LNCaP clone FGC (cell line): Measurements from ENCODE around the gene IGSF3.

Experiments used
- DNase-seq: peaks from one replicate; pipeline ENCODE4 v3.0.0-alpha.2; 2011; ENCODE audit warnings: low read depth
- H3K4me3 ChIP-seq: 2 replicates; pipeline ENCODE4 v1.5.1; 2011; ENCODE audit warnings: mild to moderate bottlenecking, low read depth, low read length, control low read depth
- TF ChIP-seq, protein P1 (sequence below): IDR thresholded peaks from 2 replicates; pipeline ENCODE4 v1.5.1; 2012; ENCODE audit warnings: mild to moderate bottlenecking; ENCODE audit not compliant: control insufficient read depth, insufficient read depth; ENCODE audit errors: extremely low read depth

The IGSF3 gene

DNA sequence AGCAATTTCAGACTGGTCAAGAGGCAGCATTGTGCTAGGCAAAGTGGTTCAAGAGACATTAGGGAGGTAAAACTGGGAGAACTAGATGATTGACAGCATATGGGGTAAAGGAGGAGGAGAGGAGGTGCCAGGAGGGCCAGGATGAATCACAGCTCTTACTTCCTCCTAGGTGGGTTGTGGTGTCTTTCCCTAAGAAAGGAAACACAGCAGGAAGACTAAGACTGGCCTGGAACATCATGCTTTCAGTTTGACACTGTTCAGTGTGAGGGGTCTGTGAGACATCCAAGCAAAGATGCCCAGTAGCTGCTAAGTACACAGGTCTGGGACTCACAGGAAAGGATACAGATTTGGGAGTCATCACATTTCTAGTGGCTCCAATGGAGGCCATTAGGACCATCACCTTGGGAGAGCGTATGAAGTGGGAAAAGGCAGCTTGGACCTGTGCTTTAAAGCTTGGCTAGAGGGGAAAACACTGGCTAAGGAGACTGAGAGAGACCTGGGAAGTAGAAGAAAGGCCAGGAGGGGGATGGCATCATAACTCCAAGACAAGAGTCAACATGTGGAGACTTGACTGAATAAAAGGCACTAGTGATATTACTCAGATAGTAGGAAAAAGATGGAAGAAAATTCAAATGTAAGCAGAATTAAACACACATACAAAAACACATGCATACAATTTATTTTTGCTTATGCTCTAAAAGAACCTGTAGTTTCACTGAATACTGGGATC is 114.0 kb downstream of the IGSF3 start:
- H3K4me3 ChIP-seq: no peak overlapping the region
- TF ChIP-seq, protein P1, sequence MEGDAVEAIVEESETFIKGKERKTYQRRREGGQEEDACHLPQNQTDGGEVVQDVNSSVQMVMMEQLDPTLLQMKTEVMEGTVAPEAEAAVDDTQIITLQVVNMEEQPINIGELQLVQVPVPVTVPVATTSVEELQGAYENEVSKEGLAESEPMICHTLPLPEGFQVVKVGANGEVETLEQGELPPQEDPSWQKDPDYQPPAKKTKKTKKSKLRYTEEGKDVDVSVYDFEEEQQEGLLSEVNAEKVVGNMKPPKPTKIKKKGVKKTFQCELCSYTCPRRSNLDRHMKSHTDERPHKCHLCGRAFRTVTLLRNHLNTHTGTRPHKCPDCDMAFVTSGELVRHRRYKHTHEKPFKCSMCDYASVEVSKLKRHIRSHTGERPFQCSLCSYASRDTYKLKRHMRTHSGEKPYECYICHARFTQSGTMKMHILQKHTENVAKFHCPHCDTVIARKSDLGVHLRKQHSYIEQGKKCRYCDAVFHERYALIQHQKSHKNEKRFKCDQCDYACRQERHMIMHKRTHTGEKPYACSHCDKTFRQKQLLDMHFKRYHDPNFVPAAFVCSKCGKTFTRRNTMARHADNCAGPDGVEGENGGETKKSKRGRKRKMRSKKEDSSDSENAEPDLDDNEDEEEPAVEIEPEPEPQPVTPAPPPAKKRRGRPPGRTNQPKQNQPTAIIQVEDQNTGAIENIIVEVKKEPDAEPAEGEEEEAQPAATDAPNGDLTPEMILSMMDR: no peak
- no peak for DNase-seq

DNA sequence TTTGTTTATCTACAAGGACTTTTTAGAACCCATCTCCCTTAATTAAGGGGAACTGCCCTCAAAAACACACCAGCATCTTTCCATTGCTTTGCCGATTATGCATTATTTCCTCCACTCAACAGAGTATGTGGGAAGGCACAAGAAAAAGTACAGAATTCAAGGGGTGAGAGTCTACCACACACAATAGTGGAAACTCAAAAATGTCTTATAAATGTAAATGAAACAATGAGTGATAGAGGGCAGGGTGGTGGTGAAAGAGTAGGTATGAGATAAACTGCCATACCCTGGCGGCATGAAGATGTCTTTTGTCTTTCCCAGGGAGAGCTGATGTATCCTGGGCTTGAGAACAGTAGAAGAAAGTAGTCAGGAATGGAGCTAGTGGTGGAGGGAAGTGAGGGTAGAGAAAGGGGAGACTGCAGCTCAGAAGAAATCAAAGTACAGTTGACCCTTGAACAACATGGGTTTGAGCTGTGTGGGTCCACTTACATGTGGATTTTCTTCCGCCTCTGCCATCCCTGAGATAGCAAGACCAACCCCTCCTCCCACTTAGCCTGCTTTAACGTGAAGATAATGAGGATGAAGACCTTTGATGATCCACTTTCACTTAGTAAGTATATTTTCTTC is 121.1 kb downstream of the IGSF3 start:
- DNase-seq: no peak
- TF ChIP-seq, protein P1: no peak
- H3K4me3 ChIP-seq: no peak overlapping the region

DNA sequence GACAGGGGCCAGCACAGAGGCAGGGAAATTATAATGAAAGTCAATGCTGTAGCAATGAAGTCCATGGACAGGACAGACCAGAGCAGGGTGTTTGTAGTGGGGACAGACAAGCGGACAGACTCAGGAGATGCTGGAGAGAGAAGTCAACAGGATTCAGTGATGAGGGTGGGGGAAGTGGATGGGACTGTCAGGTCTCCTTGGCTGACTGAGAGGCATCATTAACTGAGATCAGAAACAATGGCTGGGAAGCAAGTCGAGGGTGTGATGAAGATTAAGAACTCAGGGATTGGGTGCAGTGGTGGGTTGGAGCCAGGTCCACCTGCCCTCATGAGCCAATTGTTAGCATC is 122.2 kb downstream of the IGSF3 start:
- TF ChIP-seq, protein P1: no peak
- H3K4me3 ChIP-seq: no peak overlapping the region
- no peak for DNase-seq

DNA sequence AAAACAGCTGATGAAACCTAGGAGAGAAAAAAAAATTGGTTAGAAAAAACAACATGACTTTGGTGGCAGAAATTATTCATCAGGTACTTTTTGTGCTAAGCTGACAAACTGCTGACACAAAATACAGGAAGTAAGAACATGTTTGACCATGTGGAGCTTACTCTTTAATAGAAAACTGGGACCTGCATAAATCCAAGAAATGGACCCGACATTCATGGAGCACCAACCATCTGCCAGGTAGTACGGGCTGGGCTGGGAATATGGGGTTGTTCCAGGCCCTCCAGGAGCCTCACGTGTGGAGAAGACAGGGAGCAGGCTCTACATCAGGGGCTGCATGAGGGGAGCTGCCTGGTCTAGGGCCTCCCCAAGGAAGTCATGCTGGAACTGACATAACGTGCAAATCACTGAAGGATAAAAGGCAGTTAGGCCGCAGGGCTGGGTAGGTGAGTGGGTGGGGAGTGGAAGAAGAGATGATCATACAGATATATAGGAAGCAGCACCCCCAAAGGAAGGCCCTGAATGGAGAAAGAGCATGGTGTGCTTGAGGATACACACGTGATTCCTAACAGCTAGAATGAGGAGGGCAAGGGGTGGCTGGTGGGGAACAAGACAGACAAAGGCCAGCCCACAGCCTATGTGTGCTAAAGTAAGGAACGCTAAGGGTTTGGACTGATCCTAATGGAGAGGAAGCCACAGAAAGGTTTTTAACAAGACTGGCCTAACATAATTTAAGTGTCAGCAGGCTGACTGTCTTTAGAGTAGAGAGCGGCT is 122.8 kb downstream of the IGSF3 start:
- no peak overlapping the region for H3K4me3 ChIP-seq
- DNase-seq: no peak
- TF ChIP-seq, protein P1: no peak

DNA sequence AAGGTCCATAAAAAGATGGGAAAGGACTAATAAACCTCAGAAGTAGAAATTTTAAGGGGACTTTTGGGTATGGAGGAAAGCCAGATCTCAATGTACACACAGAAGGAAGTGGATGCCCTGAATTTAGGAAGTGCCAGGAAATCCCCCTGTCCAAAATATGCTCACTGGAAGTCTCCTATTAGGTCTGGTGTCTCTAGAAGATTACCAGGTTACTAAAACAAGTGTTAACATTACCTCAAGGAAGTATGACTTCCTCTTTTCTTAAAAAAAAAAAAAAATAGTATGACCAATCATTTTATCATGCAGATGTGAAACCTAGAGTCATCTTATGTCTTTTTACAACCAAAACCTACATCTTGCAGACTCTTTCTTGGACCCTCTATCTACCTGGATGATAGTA is 127.4 kb downstream of the IGSF3 start:
- DNase-seq: no peak
- TF ChIP-seq, protein P1: no peak
- no peak overlapping the region for H3K4me3 ChIP-seq

DNA sequence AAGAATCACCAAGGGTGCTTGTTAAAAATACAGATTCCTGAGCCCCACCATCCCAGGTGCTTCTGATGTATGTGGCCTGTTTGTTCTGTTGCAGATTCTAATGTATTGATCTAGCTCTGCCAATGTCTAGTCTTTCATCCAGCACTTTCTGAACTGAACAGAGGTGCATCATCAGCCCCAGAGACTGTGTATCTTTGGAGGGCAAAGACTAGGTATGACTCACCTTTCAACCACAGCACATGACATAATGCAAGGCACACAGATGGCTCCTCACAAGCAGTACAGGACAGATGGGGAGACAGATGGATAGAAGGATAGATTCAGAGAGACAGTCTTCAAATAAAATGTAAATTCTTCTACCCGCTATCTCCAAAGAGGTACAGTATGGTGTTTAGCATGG is 129.0 kb downstream of the IGSF3 start:
- no peak for DNase-seq
- TF ChIP-seq, protein P1: no peak
- no peak overlapping the region for H3K4me3 ChIP-seq
